NCI-H128 (cell line): ENCODE results near the gene CRELD2.

Experiments used
- DNase-seq: peaks from one replicate; lab custom pipeline; 2025; ENCODE audit not compliant: unreplicated experiment; lab: John Stamatoyannopoulos, UW

CRELD2 gene

GRCh38 chr22:49911881-49912625 lies 6.4 kb upstream of the CRELD2 start:
- DNase-seq, result no peak

- DNase-seq, result no peak
Observed at GRCh38 chr22:49913026-49913425, 5.4 kb upstream of the CRELD2 start.

DNA sequence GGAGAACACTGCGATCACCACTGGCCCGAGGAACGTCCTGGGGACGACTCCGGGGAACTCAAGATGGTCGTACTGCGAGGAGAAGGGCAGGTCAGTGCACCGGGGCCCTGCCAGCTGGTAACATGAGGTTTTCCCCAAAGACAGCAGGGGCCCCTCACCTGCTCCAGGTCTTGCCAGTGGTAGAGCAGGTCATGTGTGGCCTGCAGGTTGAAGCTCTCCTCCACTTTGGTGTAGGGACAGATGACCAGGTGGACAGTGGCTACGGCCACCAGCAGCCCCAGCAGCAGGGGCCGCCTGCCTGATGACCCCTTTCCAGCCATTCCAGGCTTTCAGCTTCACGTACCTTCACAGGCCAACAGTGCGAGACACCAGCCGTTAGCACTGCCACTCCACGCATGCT lies 5.0 kb upstream of the CRELD2 start:
- DNase-seq, result no peak

DNA sequence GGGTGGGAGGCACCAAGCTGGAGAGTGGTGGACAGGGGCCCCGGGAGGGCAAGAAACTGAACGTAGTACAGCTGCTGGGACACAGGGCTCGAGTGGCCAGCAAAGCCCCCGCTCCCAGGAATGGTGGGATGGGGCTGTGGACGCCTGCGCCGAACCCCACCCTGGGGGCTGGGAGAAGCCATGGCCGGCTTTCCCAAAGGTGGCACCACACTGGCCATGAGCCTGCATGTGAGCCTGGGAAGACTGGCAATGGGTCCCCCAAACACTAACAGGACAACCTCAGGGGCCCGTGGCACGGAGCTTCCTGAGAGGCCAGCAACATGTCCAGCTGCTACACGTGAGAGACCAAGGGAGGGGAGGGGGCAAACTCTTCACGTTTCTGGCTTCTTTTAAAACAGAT lies 4.2 kb upstream of the CRELD2 start:
- DNase-seq, result no peak

DNA sequence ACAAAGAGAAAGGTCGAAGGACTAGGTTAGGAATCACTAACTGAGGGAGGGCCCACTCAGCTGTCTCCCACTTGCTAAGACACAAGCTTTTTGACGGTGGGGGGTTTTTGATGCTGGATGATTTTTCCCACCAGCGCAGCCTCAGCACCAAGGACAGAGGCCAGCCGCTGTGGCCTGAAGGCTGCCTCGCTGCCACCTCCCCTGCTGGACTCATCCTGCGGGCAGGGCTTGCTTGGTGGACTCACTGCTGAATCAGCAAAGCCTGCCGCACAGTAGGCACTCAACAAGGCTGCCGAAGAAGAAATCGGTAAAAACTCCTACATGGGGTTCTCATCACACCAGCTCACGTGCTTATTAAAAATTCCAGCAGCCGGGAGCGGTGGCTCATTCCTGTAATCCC lies 2.8 kb upstream of the CRELD2 start:
- DNase-seq, result no peak

DNA sequence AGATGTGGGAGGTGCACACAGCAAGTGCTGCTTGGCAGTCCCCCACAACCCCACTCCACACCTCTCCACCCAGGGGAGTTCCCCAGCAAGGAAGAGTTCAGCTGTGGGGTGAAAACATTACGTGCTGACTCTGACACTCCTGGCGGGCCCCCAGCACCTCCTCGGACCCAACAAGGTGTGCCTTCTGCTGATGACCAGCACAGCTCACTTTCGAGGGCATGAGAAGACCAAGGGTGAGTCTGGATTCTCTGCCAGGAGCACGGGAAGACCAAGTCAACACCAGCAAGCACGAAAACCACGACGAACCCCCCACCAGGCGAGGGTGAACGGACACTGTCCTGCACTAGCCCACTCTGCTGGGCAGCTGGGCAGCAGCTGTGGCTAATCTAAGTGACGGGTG lies 1.6 kb upstream of the CRELD2 start:
- no peak for DNase-seq

- DNase-seq, result no peak
Observed at GRCh38 chr22:49918911-49919881, 762 bp downstream of the CRELD2 start.

- DNase-seq, result no peak
Observed at GRCh38 chr22:49920859-49921258, 2.4 kb downstream of the CRELD2 start.

- no peak for DNase-seq
Observed at GRCh38 chr22:49921508-49922278, 3.3 kb downstream of the CRELD2 start.

DNA sequence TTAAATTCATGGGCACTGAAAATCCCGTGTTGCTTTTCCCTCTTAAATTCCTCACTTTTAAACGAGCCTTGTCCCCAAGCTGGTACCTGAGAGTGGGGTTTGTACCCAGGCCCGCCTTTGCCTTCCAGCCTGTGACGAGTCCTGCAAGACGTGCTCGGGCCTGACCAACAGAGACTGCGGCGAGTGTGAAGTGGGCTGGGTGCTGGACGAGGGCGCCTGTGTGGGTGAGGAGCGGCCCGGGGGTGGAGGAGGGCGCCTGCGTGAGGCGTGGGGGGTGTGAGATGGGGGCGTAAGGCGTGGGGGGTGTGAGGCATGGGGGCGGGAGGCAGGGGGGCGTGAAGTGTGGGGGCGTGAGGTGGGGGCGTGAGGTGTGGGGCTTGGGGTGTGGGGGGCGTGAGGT lies 4.0 kb downstream of the CRELD2 start:
- no peak for DNase-seq

DNA sequence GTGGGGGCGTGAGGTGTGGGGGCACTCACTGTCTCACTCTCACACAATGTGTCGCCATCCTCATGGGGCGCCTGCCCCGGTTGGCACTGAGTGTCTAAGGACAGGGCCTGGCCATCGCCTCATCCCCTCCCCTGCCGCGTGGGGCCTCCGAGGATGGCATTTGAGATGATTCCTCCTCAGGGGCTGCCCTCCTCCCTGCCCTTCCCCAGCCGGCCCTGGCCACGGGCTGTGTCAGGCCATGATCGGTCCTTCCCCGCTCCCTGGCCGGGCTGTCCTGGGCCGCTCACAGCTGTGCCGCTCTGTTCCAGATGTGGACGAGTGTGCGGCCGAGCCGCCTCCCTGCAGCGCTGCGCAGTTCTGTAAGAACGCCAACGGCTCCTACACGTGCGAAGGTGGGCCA lies 4.5 kb downstream of the CRELD2 start:
- DNase-seq, result no peak

GRCh38 chr22:49923445-49923844 lies 5.0 kb downstream of the CRELD2 start:
- no peak for DNase-seq

GRCh38 chr22:49924113-49924833 lies 5.8 kb downstream of the CRELD2 start:
- no peak for DNase-seq

DNA sequence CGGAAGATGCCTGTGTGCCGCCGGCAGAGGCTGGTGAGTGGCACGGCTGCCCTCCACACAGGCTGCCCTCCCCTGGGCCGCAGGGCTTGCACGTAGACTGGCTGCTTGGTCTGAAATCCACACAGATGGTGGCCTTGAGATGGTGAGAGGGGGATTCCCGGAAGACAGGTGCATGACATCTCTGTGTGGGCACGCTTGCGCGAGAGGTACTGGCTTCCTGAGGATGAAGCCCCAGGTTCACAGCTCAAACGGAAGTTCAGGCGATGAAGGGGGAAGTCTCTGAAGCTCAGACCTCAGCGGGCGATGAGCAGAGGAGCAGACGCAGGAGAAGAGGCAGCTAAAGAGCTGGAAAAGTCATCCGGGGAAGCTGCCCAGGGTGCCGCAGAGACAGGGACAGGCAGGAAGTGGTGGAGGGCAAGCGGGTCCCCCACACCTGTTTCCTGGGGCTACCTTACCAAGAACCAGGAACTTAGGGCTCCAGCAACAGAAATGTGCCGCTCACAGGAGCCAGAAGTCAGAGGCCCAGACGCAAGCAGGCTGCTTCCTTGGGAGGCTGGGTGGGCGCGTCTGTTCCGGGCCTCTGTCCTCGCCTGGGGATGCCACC lies 7.2 kb downstream of the CRELD2 start:
- DNase-seq, result no peak

DNA sequence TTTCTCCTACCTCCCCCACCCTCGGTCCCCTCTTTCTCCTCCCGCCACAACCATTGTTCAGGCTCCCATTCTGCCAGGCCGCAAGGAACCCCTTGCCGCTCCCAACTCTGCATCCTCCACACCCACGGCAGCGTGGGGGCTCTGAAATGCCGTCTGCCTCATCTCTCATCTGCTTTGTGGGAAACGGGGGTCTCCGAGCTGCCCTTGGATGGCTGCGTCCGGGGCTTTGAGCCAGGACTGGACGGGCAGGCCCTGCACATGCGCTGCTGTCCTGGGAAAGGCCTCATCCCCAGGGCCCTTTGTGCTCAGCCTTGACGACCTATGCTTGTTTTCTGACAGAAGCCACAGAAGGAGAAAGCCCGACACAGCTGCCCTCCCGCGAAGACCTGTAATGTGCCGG lies 8.5 kb downstream of the CRELD2 start:
- DNase-seq, result no peak

- DNase-seq, result no peak
Observed at GRCh38 chr22:49927483-49928184, 9.2 kb downstream of the CRELD2 start.

GRCh38 chr22:49928185-49928495 lies 9.7 kb downstream of the CRELD2 start:
- no peak for DNase-seq

GRCh38 chr22:49928555-49929210 lies 10.2 kb downstream of the CRELD2 start:
- DNase-seq, result no peak

- DNase-seq, result peak; percentile 16
Observed at GRCh38 chr22:49929211-49929979, 11.0 kb downstream of the CRELD2 start.
